Ecto neural progenitor cell (in vitro differentiated cells): ENCODE data around the gene HCN1.
A peak's percentile ranks its signal among the peaks of the same experiment; 100 is the strongest.
"Not testable (repeated sequence)": the region's sequence is repeated elsewhere in the genome, so short reads cannot be mapped to it uniquely, and the experiment has no call there.

Source experiments
- DNase-seq: peaks from one replicate; pipeline ENCODE4 v3.0.0-alpha.2; 2018; ENCODE audit warnings: low spot score

The HCN1 gene

GRCh38 chr5:45617859-45618416, 78.2 kb downstream of the HCN1 start:
- no peak for DNase-seq

GRCh38 chr5:45609661-45610060, 86.5 kb downstream of the HCN1 start:
- DNase-seq, result no peak

GRCh38 chr5:45604092-45604491, 92.1 kb downstream of the HCN1 start:
- no peak for DNase-seq

GRCh38 chr5:45601424-45601823, 94.8 kb downstream of the HCN1 start:
- no peak for DNase-seq

- no peak for DNase-seq
Observed at GRCh38 chr5:45596320-45596719, 99.9 kb downstream of the HCN1 start.

- not testable (repeated sequence) for DNase-seq
Observed at GRCh38 chr5:45586001-45586400, 110.2 kb downstream of the HCN1 start.

- DNase-seq, result no peak
Observed at GRCh38 chr5:45578270-45578669, 117.9 kb downstream of the HCN1 start.

- no peak for DNase-seq
Observed at GRCh38 chr5:45568813-45569212, 127.4 kb downstream of the HCN1 start.

GRCh38 chr5:45542421-45542820, 153.8 kb downstream of the HCN1 start:
- DNase-seq, result no peak

- no peak for DNase-seq
Observed at GRCh38 chr5:45533663-45534062, 162.5 kb downstream of the HCN1 start.

GRCh38 chr5:45532826-45533624, 163.2 kb downstream of the HCN1 start:
- DNase-seq, result no peak

GRCh38 chr5:45521067-45521466, 175.1 kb downstream of the HCN1 start:
- DNase-seq, result peak; percentile 55

GRCh38 chr5:45512521-45512920, 183.7 kb downstream of the HCN1 start:
- no peak for DNase-seq

GRCh38 chr5:45509371-45509770, 186.8 kb downstream of the HCN1 start:
- DNase-seq, result no peak

GRCh38 chr5:45508135-45508534, 188.0 kb downstream of the HCN1 start:
- DNase-seq, result no peak

GRCh38 chr5:45507178-45507577, 189.0 kb downstream of the HCN1 start:
- DNase-seq, result no peak

GRCh38 chr5:45499006-45499405, 197.2 kb downstream of the HCN1 start:
- not testable (repeated sequence) for DNase-seq

- DNase-seq, result no peak
Observed at GRCh38 chr5:45491368-45491767, 204.8 kb downstream of the HCN1 start.

- DNase-seq, result no peak
Observed at GRCh38 chr5:45484781-45485180, 211.4 kb downstream of the HCN1 start.

GRCh38 chr5:45454114-45454513, 242.1 kb downstream of the HCN1 start:
- DNase-seq, result no peak

GRCh38 chr5:45444856-45445255, 251.3 kb downstream of the HCN1 start:
- not testable (repeated sequence) for DNase-seq

- DNase-seq, result no peak
Observed at GRCh38 chr5:45440466-45440865, 255.7 kb downstream of the HCN1 start.

- no peak for DNase-seq
Observed at GRCh38 chr5:45437752-45438151, 258.4 kb downstream of the HCN1 start.
